SKM-1 (cell line): Measurements from ENCODE around the gene SEZ6L2.
"Not testable (repeated sequence)": the region's sequence is repeated elsewhere in the genome, so short reads cannot be mapped to it uniquely, and the experiment has no call there.

Experiments used
- DNase-seq: peaks from one replicate; lab custom pipeline; 2025; ENCODE audit not compliant: unreplicated experiment; lab: John Stamatoyannopoulos, UW

SEZ6L2 gene

GRCh38 chr16:29858149-29858849, 41.1 kb downstream of the SEZ6L2 start:
- DNase-seq = no peak

- no peak for DNase-seq
Measured at GRCh38 chr16:29857133-29857760, 42.1 kb downstream of the SEZ6L2 start.

- no peak for DNase-seq
Measured at GRCh38 chr16:29854520-29855100, 44.7 kb downstream of the SEZ6L2 start.

GRCh38 chr16:29852654-29853053, 46.7 kb downstream of the SEZ6L2 start:
- no peak for DNase-seq

- DNase-seq = no peak
Measured at GRCh38 chr16:29850998-29851397, 48.4 kb downstream of the SEZ6L2 start.

GRCh38 chr16:29849505-29849904, 49.8 kb downstream of the SEZ6L2 start:
- no peak for DNase-seq

- DNase-seq = peak; percentile 39
Measured at GRCh38 chr16:29848420-29849297, 50.7 kb downstream of the SEZ6L2 start.

GRCh38 chr16:29845656-29846055, 53.7 kb downstream of the SEZ6L2 start:
- DNase-seq = no peak

- DNase-seq = no peak
Measured at GRCh38 chr16:29844575-29845331, 54.6 kb downstream of the SEZ6L2 start.

- no peak for DNase-seq
Measured at GRCh38 chr16:29843931-29844330, 55.4 kb downstream of the SEZ6L2 start.

- no peak for DNase-seq
Measured at GRCh38 chr16:29842732-29843346, 56.5 kb downstream of the SEZ6L2 start.

GRCh38 chr16:29841631-29842030, 57.7 kb downstream of the SEZ6L2 start:
- no peak for DNase-seq

GRCh38 chr16:29840240-29840639, 59.1 kb downstream of the SEZ6L2 start:
- DNase-seq = no peak

- DNase-seq = no peak
Measured at GRCh38 chr16:29839822-29840221, 59.5 kb downstream of the SEZ6L2 start.

- no peak for DNase-seq
Measured at GRCh38 chr16:29837841-29838240, 61.5 kb downstream of the SEZ6L2 start.

GRCh38 chr16:29836623-29837022, 62.7 kb downstream of the SEZ6L2 start:
- no peak for DNase-seq

- no peak for DNase-seq
Measured at GRCh38 chr16:29835926-29836325, 63.4 kb downstream of the SEZ6L2 start.

GRCh38 chr16:29834079-29834478, 65.3 kb downstream of the SEZ6L2 start:
- DNase-seq = no peak

GRCh38 chr16:29833219-29833618, 66.1 kb downstream of the SEZ6L2 start:
- not testable (repeated sequence) for DNase-seq

GRCh38 chr16:29831490-29831889, 67.9 kb downstream of the SEZ6L2 start:
- DNase-seq = no peak
